Fibroblast of upper back skin (primary cell): Measurements from ENCODE around the gene PCDHB14.
"Not testable (repeated sequence)": the region's sequence is repeated elsewhere in the genome, so short reads cannot be mapped to it uniquely, and the experiment has no call there.

Source experiments
- DNase-seq: peaks from one replicate; pipeline ENCODE4 v3.0.0-alpha.2; 2013

Gene PCDHB14

GRCh38 chr5:141223112-141223783 is at the start of gene PCDHB14:
PCDHB14 (plus strand) TSS chr5:141223343; CDS start chr5:141223506, 163 bp downstream.
- peak; percentile 8 for DNase-seq

- not testable (repeated sequence) for DNase-seq
These were observed 48.6 kb upstream of the PCDHB14 start for GRCh38 chr5:141174291-141175104.

GRCh38 chr5:141175933-141176332 is 47.2 kb upstream of the PCDHB14 start:
- no peak for DNase-seq

GRCh38 chr5:141177577-141178191 is 45.5 kb upstream of the PCDHB14 start, which contains the start of gene PCDHB8:
PCDHB8 (plus strand) TSS chr5:141177790; CDS start chr5:141178035, 245 bp downstream.
- not testable (repeated sequence) for DNase-seq

GRCh38 chr5:141179371-141179770 is 43.8 kb upstream of the PCDHB14 start:
- not testable (repeated sequence) for DNase-seq

GRCh38 chr5:141179876-141180275 is 43.3 kb upstream of the PCDHB14 start:
- not testable (repeated sequence) for DNase-seq

- no peak for DNase-seq
These were observed 42.8 kb upstream of the PCDHB14 start for GRCh38 chr5:141180313-141180712.

GRCh38 chr5:141182248-141182647 is 40.9 kb upstream of the PCDHB14 start, which contains the start of gene PCDHB16:
PCDHB16 (plus strand) TSS chr5:141182387; CDS start chr5:141182560, 173 bp downstream.
- peak; percentile 1 for DNase-seq

- DNase-seq = not testable (repeated sequence)
These were observed 38.9 kb upstream of the PCDHB14 start for GRCh38 chr5:141184117-141184855.

- DNase-seq = peak; percentile 2
These were observed 36.1 kb upstream of the PCDHB14 start, which contains the start of gene PCDHB9 for GRCh38 chr5:141186897-141187512. PCDHB9 (plus strand) TSS chr5:141187161; CDS start chr5:141187319, 158 bp downstream.

- DNase-seq = not testable (repeated sequence)
These were observed 34.5 kb upstream of the PCDHB14 start for GRCh38 chr5:141188682-141189081.

- DNase-seq = not testable (repeated sequence)
These were observed 34.0 kb upstream of the PCDHB14 start for GRCh38 chr5:141189131-141189530.

- no peak for DNase-seq
These were observed 30.9 kb upstream of the PCDHB14 start, which contains the start of gene PCDHB10 for GRCh38 chr5:141192110-141192725. PCDHB10 (plus strand) TSS chr5:141192353; CDS start chr5:141192553, 200 bp downstream.

- DNase-seq = not testable (repeated sequence)
These were observed 28.8 kb upstream of the PCDHB14 start for GRCh38 chr5:141194332-141194731.

GRCh38 chr5:141196363-141196762 is 26.8 kb upstream of the PCDHB14 start:
- DNase-seq = no peak

- no peak for DNase-seq
These were observed 23.5 kb upstream of the PCDHB14 start, which contains the start of gene PCDHB11 for GRCh38 chr5:141199359-141200235. PCDHB11 (plus strand) TSS chr5:141199627; CDS start chr5:141199775, 148 bp downstream.

- not testable (repeated sequence) for DNase-seq
These were observed 22.0 kb upstream of the PCDHB14 start for GRCh38 chr5:141201126-141201525.

- DNase-seq = not testable (repeated sequence)
These were observed 21.5 kb upstream of the PCDHB14 start for GRCh38 chr5:141201646-141202045.

GRCh38 chr5:141208478-141208877 is 14.7 kb upstream of the PCDHB14 start, which contains the start of gene PCDHB12:
PCDHB12 (plus strand) TSS chr5:141208719; CDS start chr5:141208908, 189 bp downstream.
- no peak for DNase-seq

GRCh38 chr5:141210281-141210680 is 12.9 kb upstream of the PCDHB14 start:
- DNase-seq = not testable (repeated sequence)
